RWPE2 (cell line): ENCODE data around the gene EDIL3.

Source experiments
- ATAC-seq: fragments of 200-7000 bp; cut with Tn5 transposase; 3 replicates; pipeline ENCODE4 v1.9.1; 2021; ENCODE audit warnings: low read depth
- DNase-seq: peaks from one replicate; pipeline ENCODE4 v3.0.0-alpha.2; 2020; ENCODE audit warnings: low spot score
- H3K27ac ChIP-seq: fragments of 450-650 bp; 2 replicates; pipeline ENCODE4 v1.5.1; 2017; ENCODE audit warnings: mild to moderate bottlenecking; ENCODE audit not compliant: poor library complexity, severe bottlenecking
- H3K27me3 ChIP-seq: fragments of 250-450 bp; sonication (Bioruptor Pico); 2 replicates; pipeline ENCODE4 v1.5.1; 2021; ENCODE audit warnings: mild to moderate bottlenecking, moderate library complexity; ENCODE audit not compliant: insufficient read depth, poor library complexity, severe bottlenecking
- H3K36me3 ChIP-seq: fragments of 250-450 bp; sonication (Bioruptor Pico); 2 replicates; pipeline ENCODE4 v1.5.1; 2020; ENCODE audit warnings: low read depth, mild to moderate bottlenecking, moderate library complexity
- H3K4me1 ChIP-seq: fragments of 250-450 bp; sonication (Bioruptor Pico); 2 replicates; pipeline ENCODE4 v1.5.1; 2021; ENCODE audit warnings: mild to moderate bottlenecking, moderate library complexity; ENCODE audit not compliant: insufficient read depth, poor library complexity, severe bottlenecking
- H3K4me3 ChIP-seq: fragments of 250-450 bp; sonication (Bioruptor Pico); 2 replicates; pipeline ENCODE4 v1.5.1; 2021; ENCODE audit warnings: mild to moderate bottlenecking, moderate library complexity; ENCODE audit not compliant: severe bottlenecking
- H3K9me3 ChIP-seq: fragments of 250-450 bp; sonication (Bioruptor Pico); 2 replicates; pipeline ENCODE4 v1.5.1; 2021; ENCODE audit warnings: mild to moderate bottlenecking, moderate library complexity; ENCODE audit not compliant: severe bottlenecking
- TF ChIP-seq, protein P1 (sequence below): fragments of 450-650 bp; IDR thresholded peaks from one replicate; pipeline ENCODE4 v1.5.1; 2017; ENCODE audit warnings: mild to moderate bottlenecking, moderate library complexity; ENCODE audit not compliant: poor library complexity, severe bottlenecking

EDIL3 gene

DNA sequence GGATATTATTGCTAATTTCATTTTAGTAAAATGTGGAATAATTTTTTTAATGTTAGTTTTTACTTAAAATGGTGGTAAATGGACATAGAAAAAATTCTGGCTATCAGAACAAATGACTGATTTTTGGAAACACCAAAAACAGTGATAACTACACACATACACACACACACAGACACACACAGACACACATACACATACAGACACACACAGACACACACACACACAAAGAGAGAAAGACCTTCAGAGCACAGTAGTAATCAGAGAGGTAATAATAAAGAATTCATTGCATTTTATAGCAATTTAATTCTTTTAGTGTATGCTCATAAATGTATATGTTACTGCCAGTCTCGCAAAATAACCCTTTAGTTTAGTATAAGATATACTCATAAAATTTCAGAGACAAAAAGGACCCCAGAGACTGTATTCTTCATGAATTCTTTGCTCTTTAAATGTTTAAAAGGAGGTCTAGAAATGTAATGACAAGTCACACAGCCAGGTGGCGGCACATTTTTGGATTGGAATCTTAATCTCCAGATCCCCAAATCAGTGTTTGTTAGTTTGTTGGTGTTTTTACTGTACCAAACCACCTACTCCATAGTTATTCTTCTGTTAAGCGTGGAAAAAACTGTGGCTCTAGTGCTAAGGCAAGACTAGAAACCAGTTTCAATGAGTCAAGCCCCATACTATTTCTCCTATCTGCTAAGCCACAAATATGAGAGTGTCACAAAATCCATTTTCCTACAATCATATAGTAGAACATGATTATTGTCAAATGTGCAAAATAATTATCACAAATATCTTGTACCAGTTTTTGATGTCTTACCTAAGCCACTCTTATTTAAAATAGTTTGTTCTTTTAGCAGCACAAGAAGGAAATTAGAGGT is 109.9 kb downstream of the EDIL3 start:
- ATAC-seq (peak; percentile 33; the same call in 2 of the 3 replicates), DNase-seq (no peak)
- no peaks in the 10 kb centered on the region for H3K36me3 ChIP-seq
- no peak overlapping the region for H3K4me3 ChIP-seq
- TF ChIP-seq, protein P1, sequence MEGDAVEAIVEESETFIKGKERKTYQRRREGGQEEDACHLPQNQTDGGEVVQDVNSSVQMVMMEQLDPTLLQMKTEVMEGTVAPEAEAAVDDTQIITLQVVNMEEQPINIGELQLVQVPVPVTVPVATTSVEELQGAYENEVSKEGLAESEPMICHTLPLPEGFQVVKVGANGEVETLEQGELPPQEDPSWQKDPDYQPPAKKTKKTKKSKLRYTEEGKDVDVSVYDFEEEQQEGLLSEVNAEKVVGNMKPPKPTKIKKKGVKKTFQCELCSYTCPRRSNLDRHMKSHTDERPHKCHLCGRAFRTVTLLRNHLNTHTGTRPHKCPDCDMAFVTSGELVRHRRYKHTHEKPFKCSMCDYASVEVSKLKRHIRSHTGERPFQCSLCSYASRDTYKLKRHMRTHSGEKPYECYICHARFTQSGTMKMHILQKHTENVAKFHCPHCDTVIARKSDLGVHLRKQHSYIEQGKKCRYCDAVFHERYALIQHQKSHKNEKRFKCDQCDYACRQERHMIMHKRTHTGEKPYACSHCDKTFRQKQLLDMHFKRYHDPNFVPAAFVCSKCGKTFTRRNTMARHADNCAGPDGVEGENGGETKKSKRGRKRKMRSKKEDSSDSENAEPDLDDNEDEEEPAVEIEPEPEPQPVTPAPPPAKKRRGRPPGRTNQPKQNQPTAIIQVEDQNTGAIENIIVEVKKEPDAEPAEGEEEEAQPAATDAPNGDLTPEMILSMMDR: peak; percentile 90
- no peaks in the 10 kb centered on the region for H3K9me3 ChIP-seq
- H3K4me1 ChIP-seq: no peaks in the 10 kb centered on the region
- no peak overlapping the region for H3K27ac ChIP-seq
- H3K27me3 ChIP-seq: no peaks in the 10 kb centered on the region

GRCh38 chr5:84273517-84273883 is 111.2 kb downstream of the EDIL3 start:
- Histone ChIP-seq H3K36me3 (no peaks in the 10 kb centered on the region), H3K27ac (no peak overlapping the region), H3K9me3 (no peaks in the 10 kb centered on the region), H3K4me1 (no peaks in the 10 kb centered on the region), H3K4me3 (no peak overlapping the region), H3K27me3 (no peaks in the 10 kb centered on the region)
- DNase-seq: no peak
- TF ChIP-seq, protein P1: no peak
- ATAC-seq: no peak

- Histone ChIP-seq H3K27ac (no peak overlapping the region), H3K36me3 (no peaks in the 10 kb centered on the region), H3K4me1 (no peaks in the 10 kb centered on the region), H3K4me3 (no peak overlapping the region), H3K9me3 (no peaks in the 10 kb centered on the region), H3K27me3 (no peaks in the 10 kb centered on the region)
- DNase-seq (no peak), ATAC-seq (0 out of 3 replicates have a peak, but pooled peaks have one; percentile 25)
- TF ChIP-seq, protein P1: no peak
Observed at GRCh38 chr5:84272771-84273516, 111.7 kb downstream of the EDIL3 start.

GRCh38 chr5:84265739-84266550 is 118.7 kb downstream of the EDIL3 start:
- Histone ChIP-seq H3K4me3 (no peak overlapping the region), H3K27ac (no peak overlapping the region), H3K9me3 (no peaks in the 10 kb centered on the region), H3K36me3 (no peaks in the 10 kb centered on the region), H3K4me1 (no peaks in the 10 kb centered on the region), H3K27me3 (no peaks in the 10 kb centered on the region)
- DNase-seq (no peak), ATAC-seq (no peak)
- TF ChIP-seq, protein P1: no peak
